Measurements from ENCODE around the gene TAF4B. TPM values are rescaled to one million over a fixed set of nuclear protein-coding genes. Genes with fewer than 3 reads are reported as not detected.
"Not testable (repeated sequence)": the region's sequence is repeated elsewhere in the genome, so short reads cannot be mapped to it uniquely, and the experiment has no call there.

TAF4B gene
- total and polyA plus RNA-seq, 4 donors = 0.63 to 4.2 (median 2.3) TPM

DNA sequence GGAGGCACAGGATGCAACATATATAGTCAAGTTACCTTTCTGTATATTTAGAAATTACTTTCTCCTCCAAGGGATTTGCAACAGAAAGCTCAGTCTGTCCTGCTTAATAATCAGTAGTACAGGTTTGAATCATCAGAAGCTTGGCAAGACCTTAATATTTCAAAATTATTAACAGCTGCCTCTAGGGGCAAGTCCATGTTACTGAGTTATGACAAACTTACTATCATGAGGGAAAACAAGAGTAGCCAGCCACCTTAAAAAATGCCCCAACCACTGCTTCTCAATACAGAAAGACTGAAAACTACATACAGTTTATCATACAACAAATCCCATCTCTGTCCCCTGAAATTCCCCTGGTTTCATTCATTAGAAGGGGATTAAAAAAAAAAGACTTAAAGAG is 28.6 kb downstream of the TAF4B start:
- H3K9me3 ChIP-seq (ENCODE audit: control insufficient read depth, low read length); H3K27me3 ChIP-seq (ENCODE audit: control insufficient read depth in 1 of 2, insufficient read depth in 2 of 2, low read length in 1 of 2); H3K4me3 ChIP-seq (ENCODE audit: low read length in 2 of 2); H3K36me3 ChIP-seq (ENCODE audit: control insufficient read depth in 1 of 2, insufficient read depth in 2 of 2, low read length in 1 of 2); ATAC-seq (ENCODE audit: low FRiP score); H3K27ac ChIP-seq (ENCODE audit: low read depth in 1 of 2, low read length in 2 of 2); DNase-seq; intact Hi-C loops (cut with DNase I); H3K4me1 ChIP-seq (ENCODE audit: control insufficient read depth in 1 of 2, insufficient read depth in 2 of 2, low read length in 2 of 2): not testable (repeated sequence)

DNA sequence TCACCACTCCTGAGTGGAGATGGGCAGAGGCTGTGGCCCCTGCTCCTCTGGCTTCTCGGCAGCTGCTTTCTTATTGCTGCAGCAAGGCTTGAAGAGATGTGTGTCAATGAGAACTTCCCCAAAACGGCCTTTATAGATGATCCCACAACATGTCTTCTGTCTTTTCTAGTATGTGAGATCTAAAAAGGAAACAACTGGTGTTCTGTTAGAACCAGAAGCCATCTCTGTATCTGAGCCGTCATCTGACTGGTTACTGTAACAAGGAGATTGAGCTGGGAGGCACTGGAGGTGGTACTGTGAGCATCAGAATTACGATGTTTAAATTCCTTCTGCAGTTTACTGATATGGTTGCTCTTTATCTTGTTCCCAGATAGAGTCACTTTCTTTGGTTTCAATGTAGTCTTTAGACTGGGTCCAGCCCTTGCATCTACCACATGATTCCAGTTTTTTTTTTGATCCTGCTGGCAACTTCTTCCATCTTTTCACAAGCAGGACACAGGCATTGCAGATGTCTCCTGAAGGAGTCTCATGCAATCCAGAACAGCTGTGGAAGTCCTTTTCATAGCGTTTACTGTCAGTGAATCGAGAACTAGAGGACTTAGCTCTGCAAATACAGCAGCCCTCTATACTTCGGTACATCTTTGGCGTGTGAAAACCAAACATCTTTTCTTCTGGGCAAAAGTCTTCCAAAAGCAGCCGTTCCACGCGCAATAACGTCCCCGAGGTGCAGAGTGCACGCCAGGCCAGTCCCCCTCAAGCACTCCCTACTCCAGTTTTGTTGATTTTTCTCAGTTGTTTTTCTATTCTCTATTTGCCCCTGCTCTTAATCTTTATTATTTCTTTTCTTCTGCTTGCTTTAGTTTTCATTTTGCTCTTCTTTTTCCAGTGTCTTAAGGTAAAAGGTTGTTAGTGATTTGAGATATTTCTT is 29.7 kb downstream of the TAF4B start:
- no peak for ATAC-seq (ENCODE audit: low FRiP score)
- Histone ChIP-seq H3K4me3 (ENCODE audit: low read length in 2 of 2) (no peak overlapping the region), H3K27me3 (ENCODE audit: control insufficient read depth in 1 of 2, insufficient read depth in 2 of 2, low read length in 1 of 2) (no peaks in the 10 kb centered on the region), H3K9me3 (ENCODE audit: control insufficient read depth, low read length) (no peaks in the 10 kb centered on the region), H3K4me1 (ENCODE audit: control insufficient read depth in 1 of 2, insufficient read depth in 2 of 2, low read length in 2 of 2) (no peaks in the 10 kb centered on the region), H3K36me3 (ENCODE audit: control insufficient read depth in 1 of 2, insufficient read depth in 2 of 2, low read length in 1 of 2) (no peaks in the 10 kb centered on the region), H3K27ac (ENCODE audit: low read depth in 1 of 2, low read length in 2 of 2) (no peak overlapping the region)
- DNase-seq = no peak
- intact Hi-C loops (cut with DNase I) = no loop called here
- WGBS, 2 donors = 54 to 55% methylated on average over 14 of the region's 14 CpGs

DNA sequence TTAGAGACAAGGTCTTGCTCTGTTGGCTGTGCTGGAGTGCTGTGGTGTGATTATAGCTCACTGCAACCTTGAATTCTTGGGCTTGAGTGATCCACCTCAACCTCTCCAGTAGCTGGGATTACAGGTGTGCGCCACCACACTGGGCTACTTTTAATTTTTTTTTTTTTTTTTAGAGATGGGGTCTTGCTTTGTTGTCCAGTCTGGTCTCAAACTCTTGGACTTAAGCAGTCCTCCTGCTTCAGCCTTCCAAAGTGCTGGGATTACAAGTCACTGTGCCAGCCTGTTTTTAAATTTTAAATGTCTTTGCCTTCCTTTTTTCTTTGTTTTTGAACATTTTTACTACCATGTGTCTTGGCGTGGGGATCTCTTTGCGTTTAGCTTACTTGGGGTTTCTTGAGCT is 32.5 kb downstream of the TAF4B start:
- DNase-seq (no peak), ATAC-seq (ENCODE audit: low FRiP score) (no peak)
- Histone ChIP-seq H3K4me3 (ENCODE audit: low read length in 2 of 2) (no peak overlapping the region), H3K27ac (ENCODE audit: low read depth in 1 of 2, low read length in 2 of 2) (no peak overlapping the region), H3K4me1 (ENCODE audit: control insufficient read depth in 1 of 2, insufficient read depth in 2 of 2, low read length in 2 of 2) (no peaks in the 10 kb centered on the region), H3K27me3 (ENCODE audit: control insufficient read depth in 1 of 2, insufficient read depth in 2 of 2, low read length in 1 of 2) (no peaks in the 10 kb centered on the region), H3K9me3 (ENCODE audit: control insufficient read depth, low read length) (no peaks in the 10 kb centered on the region), H3K36me3 (ENCODE audit: control insufficient read depth in 1 of 2, insufficient read depth in 2 of 2, low read length in 1 of 2) (no peaks in the 10 kb centered on the region)
- intact Hi-C loops (cut with DNase I) = no loop called here
- 94 to 99% methylated on average over 3 of the region's 3 CpGs for WGBS, 2 donors

DNA sequence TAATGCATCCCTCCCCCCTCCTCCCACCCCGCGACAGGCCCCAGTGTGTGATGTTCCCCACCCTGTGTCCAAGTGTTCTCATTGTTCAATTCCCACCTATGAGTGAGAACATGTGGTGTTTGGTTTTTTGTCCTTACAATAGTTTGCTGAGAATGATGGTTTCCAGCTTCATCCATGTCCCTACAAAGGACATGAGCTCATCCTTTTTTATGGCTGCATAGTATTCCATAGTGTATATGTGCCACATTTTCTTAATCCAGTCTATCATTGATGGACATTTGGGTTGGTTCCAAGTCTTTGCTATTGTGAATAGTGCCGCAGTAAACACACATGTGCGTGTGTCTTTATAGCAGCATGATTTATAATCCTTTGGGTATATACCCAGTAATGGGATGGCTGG is 33.2 kb downstream of the TAF4B start:
- H3K4me3 ChIP-seq (ENCODE audit: low read length in 2 of 2); H3K36me3 ChIP-seq (ENCODE audit: control insufficient read depth in 1 of 2, insufficient read depth in 2 of 2, low read length in 1 of 2); H3K9me3 ChIP-seq (ENCODE audit: control insufficient read depth, low read length); ATAC-seq (ENCODE audit: low FRiP score); H3K27me3 ChIP-seq (ENCODE audit: control insufficient read depth in 1 of 2, insufficient read depth in 2 of 2, low read length in 1 of 2); intact Hi-C loops (cut with DNase I); H3K4me1 ChIP-seq (ENCODE audit: control insufficient read depth in 1 of 2, insufficient read depth in 2 of 2, low read length in 2 of 2); DNase-seq; H3K27ac ChIP-seq (ENCODE audit: low read depth in 1 of 2, low read length in 2 of 2): not testable (repeated sequence)
- WGBS, 2 donors = 87 to 97% methylated on average over 2 of the region's 4 CpGs

DNA sequence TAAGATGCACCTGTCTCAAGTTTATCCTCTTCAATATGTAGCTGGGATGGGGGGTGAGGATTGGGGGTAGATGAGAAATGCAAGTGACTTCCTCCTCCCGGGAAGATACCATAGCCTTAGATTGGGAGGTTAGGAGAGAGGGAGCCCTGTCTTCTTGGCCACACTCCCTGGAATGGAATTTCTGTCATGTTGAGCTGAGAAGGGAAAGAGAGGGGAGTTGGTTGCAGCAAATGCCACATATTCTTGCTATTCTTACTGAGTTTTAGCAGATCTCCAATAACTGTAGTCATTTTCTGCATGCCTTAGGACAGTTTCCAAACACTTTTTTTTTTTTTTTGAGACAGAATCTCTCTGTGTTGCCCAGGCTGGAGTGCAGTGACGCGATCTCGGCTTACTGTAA is 35.9 kb downstream of the TAF4B start:
- ATAC-seq (ENCODE audit: low FRiP score) = no peak
- H3K27ac ChIP-seq (ENCODE audit: low read depth in 1 of 2, low read length in 2 of 2) = no peak overlapping the region
- no peaks in the 10 kb centered on the region for H3K4me1 ChIP-seq (ENCODE audit: control insufficient read depth in 1 of 2, insufficient read depth in 2 of 2, low read length in 2 of 2)
- no peaks in the 10 kb centered on the region for H3K9me3 ChIP-seq (ENCODE audit: control insufficient read depth, low read length)
- DNase-seq = no peak
- H3K4me3 ChIP-seq (ENCODE audit: low read length in 2 of 2) = no peak overlapping the region
- H3K36me3 ChIP-seq (ENCODE audit: control insufficient read depth in 1 of 2, insufficient read depth in 2 of 2, low read length in 1 of 2) = no peaks in the 10 kb centered on the region
- no peaks in the 10 kb centered on the region for H3K27me3 ChIP-seq (ENCODE audit: control insufficient read depth in 1 of 2, insufficient read depth in 2 of 2, low read length in 1 of 2)
- intact Hi-C loops (cut with DNase I) = no loop called here
- WGBS, 2 donors = 83 to 93% methylated on average over 4 of the region's 4 CpGs

DNA sequence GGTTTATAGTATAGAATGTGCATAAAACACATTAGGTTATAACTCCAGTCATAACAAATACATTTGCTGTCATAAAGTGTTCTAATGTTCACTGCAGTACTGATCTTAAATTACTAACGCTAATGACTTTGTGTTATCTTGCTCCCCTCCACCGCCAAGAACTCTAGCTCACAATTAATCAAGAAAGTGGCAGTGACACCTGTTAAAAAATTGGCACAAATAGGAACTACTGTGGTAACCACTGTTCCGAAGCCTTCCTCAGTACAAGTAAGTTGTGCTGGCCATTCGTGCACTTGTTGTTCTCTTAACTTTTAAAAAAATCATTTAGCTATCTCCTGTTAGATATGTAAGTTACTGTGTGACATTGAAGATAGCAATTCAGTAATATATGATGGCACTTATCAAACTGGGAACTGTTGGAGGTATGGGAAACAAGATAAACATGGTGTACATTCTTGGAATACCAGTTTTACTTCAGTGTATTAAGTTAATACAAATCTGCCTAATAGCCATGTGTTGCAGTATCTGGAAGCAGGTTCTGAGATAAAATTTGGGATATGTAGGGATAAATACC is 41.2 kb downstream of the TAF4B start:
- ATAC-seq (ENCODE audit: low FRiP score) (no peak), DNase-seq (no peak)
- Histone ChIP-seq H3K27ac (ENCODE audit: low read depth in 1 of 2, low read length in 2 of 2) (no peak overlapping the region), H3K27me3 (ENCODE audit: control insufficient read depth in 1 of 2, insufficient read depth in 2 of 2, low read length in 1 of 2) (no peaks in the 10 kb centered on the region), H3K36me3 (ENCODE audit: control insufficient read depth in 1 of 2, insufficient read depth in 2 of 2, low read length in 1 of 2) (no peaks in the 10 kb centered on the region), H3K9me3 (ENCODE audit: control insufficient read depth, low read length) (no peaks in the 10 kb centered on the region), H3K4me3 (ENCODE audit: low read length in 2 of 2) (no peak overlapping the region), H3K4me1 (ENCODE audit: control insufficient read depth in 1 of 2, insufficient read depth in 2 of 2, low read length in 2 of 2) (no peaks in the 10 kb centered on the region)
- 53 to 59% methylated on average over 4 of the region's 4 CpGs for WGBS, 2 donors
- intact Hi-C loops (cut with DNase I) = no loop called here

DNA sequence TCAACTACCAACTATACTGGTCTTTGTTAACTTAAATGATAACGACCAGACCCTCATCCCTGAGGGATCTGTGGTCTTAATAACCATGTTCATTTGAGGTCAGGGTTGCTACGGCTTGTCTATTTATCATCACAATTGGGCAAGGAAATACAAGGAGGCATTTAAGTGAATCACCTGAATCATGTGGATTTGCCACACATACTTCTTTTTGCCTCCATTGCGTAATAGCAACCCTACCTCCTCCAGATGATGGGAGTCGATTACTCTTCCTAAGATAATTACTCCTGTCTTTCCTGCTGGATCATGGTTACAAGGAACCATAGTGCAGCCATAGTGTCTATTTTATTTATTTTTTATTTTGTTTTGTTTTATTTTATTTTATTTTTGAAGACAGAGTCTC is 42.2 kb downstream of the TAF4B start:
- no peak overlapping the region for H3K27ac ChIP-seq (ENCODE audit: low read depth in 1 of 2, low read length in 2 of 2)
- no peak overlapping the region for H3K4me3 ChIP-seq (ENCODE audit: low read length in 2 of 2)
- WGBS, 2 donors = 90 to 93% methylated on average over 4 of the region's 4 CpGs
- no peaks in the 10 kb centered on the region for H3K36me3 ChIP-seq (ENCODE audit: control insufficient read depth in 1 of 2, insufficient read depth in 2 of 2, low read length in 1 of 2)
- H3K4me1 ChIP-seq (ENCODE audit: control insufficient read depth in 1 of 2, insufficient read depth in 2 of 2, low read length in 2 of 2) = no peaks in the 10 kb centered on the region
- no peaks in the 10 kb centered on the region for H3K27me3 ChIP-seq (ENCODE audit: control insufficient read depth in 1 of 2, insufficient read depth in 2 of 2, low read length in 1 of 2)
- intact Hi-C loops (cut with DNase I) = no loop called here
- no peak for ATAC-seq (ENCODE audit: low FRiP score)
- DNase-seq = no peak
- no peaks in the 10 kb centered on the region for H3K9me3 ChIP-seq (ENCODE audit: control insufficient read depth, low read length)

DNA sequence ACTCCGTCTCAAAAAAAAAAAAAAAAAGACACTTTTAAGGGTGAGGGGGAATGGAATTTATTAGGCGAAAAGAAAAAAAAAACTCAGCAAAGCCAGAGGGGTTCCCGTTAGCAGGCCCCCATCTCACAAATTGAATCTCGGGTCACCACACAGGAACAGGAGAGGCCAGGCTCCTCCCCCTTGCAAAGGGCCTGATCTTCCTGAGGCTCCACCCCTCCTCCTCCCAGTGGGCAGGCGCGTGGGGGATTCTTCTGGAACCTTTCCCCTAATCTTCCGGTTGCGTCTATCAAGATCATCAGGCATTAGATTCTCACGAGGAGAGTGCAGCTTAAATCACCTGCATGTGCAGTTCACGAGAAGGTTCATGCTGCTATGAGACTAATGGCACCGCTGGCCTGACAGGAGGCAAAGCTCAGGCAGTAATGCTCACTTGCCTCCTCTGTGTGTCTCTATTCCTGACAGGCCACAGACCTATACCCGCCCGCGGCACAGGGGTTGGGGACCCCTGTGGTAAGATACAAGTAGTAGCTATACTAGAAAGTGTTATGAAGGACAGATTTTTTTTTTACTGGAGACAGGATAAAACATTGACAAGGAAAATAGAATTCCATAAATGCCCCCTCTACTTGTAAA is 45.8 kb downstream of the TAF4B start:
- H3K27ac ChIP-seq (ENCODE audit: low read depth in 1 of 2, low read length in 2 of 2) = no peak overlapping the region
- no peak overlapping the region for H3K4me3 ChIP-seq (ENCODE audit: low read length in 2 of 2)
- intact Hi-C loops (cut with DNase I) = no loop called here
- WGBS, 2 donors = 88% methylated on average over 14 of the region's 14 CpGs
- DNase-seq = no peak
- no peaks in the 10 kb centered on the region for H3K36me3 ChIP-seq (ENCODE audit: control insufficient read depth in 1 of 2, insufficient read depth in 2 of 2, low read length in 1 of 2)
- H3K4me1 ChIP-seq (ENCODE audit: control insufficient read depth in 1 of 2, insufficient read depth in 2 of 2, low read length in 2 of 2) = no peaks in the 10 kb centered on the region
- H3K9me3 ChIP-seq (ENCODE audit: control insufficient read depth, low read length) = no peaks in the 10 kb centered on the region
- ATAC-seq (ENCODE audit: low FRiP score) = no peak
- H3K27me3 ChIP-seq (ENCODE audit: control insufficient read depth in 1 of 2, insufficient read depth in 2 of 2, low read length in 1 of 2) = no peaks in the 10 kb centered on the region

DNA sequence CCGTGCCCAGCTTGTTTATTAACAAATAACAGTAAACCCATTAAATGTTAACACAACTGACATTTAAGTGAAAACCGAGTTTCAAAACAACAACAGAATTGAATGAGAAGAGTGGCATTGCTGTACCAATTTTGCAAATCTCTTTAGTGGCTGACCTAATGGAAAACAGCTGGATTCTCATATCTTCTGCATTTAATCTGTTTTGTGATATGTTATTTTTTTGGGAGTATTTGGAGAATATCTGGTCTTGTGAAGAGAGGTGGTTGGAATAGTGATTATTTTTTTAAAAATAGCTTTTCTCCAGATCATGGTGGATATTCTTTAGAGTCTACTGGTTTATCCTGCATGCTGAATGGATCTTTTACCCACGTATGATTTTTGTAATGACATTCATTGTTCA is 51.1 kb downstream of the TAF4B start:
- Histone ChIP-seq H3K27me3 (ENCODE audit: control insufficient read depth in 1 of 2, insufficient read depth in 2 of 2, low read length in 1 of 2) (no peaks in the 10 kb centered on the region), H3K36me3 (ENCODE audit: control insufficient read depth in 1 of 2, insufficient read depth in 2 of 2, low read length in 1 of 2) (no peaks in the 10 kb centered on the region), H3K4me1 (ENCODE audit: control insufficient read depth in 1 of 2, insufficient read depth in 2 of 2, low read length in 2 of 2) (no peaks in the 10 kb centered on the region), H3K9me3 (ENCODE audit: control insufficient read depth, low read length) (no peaks in the 10 kb centered on the region), H3K4me3 (ENCODE audit: low read length in 2 of 2) (no peak overlapping the region), H3K27ac (ENCODE audit: low read depth in 1 of 2, low read length in 2 of 2) (no peak overlapping the region)
- no peak for DNase-seq
- intact Hi-C loops (cut with DNase I) = no loop called here
- no peak for ATAC-seq (ENCODE audit: low FRiP score)
- 81 to 87% methylated on average over 3 of the region's 3 CpGs for WGBS, 2 donors

Data from aorta (tissue), 5 donors.